Osteocyte (in vitro differentiated cells): ENCODE results near the gene PRPF31. TPM values are rescaled to one million over a fixed set of nuclear protein-coding genes. Genes with fewer than 3 reads are reported as not detected.

Source experiments
- DNase-seq: peaks from one replicate; pipeline ENCODE4 v3.0.0; 2021; ENCODE audit warnings: mixed read lengths; ENCODE audit not compliant: unreplicated experiment; ENCODE audit errors: extremely low spot score
- H3K27ac Mint-ChIP-seq: one replicate; pipeline ENCODE4 v1.8.0; 2021; ENCODE audit warnings: mild to moderate bottlenecking, mixed read lengths; ENCODE audit not compliant: unreplicated experiment
- H3K27me3 Mint-ChIP-seq: one replicate; pipeline ENCODE4 v1.8.0; 2021; ENCODE audit warnings: mixed read lengths; ENCODE audit not compliant: unreplicated experiment
- H3K36me3 Mint-ChIP-seq: one replicate; pipeline ENCODE4 v1.8.0; 2021; ENCODE audit warnings: mixed read lengths; ENCODE audit not compliant: unreplicated experiment
- H3K4me1 Mint-ChIP-seq: one replicate; pipeline ENCODE4 v1.8.0; 2021; ENCODE audit warnings: mixed read lengths; ENCODE audit not compliant: unreplicated experiment
- H3K4me3 Mint-ChIP-seq: one replicate; pipeline ENCODE4 v1.8.0; 2021; ENCODE audit warnings: mild to moderate bottlenecking, moderate library complexity, mixed read lengths; ENCODE audit not compliant: unreplicated experiment
- H3K9me3 Mint-ChIP-seq: one replicate; pipeline ENCODE4 v1.8.0; 2021; ENCODE audit warnings: mixed read lengths; ENCODE audit not compliant: unreplicated experiment
- total RNA-seq: library from RNA; stranded (reverse); gene quantifications from 2 replicates; pipeline ENCODE4 v1.2.1, GENCODE V29; 2021
- TF ChIP-seq, protein P1 (sequence below): fragments of 200-600 bp; sonication (generic); IDR thresholded peaks from 2 replicates; pipeline ENCODE4 v1.5.0; 2021; ENCODE audit warnings: antibody characterized with exemption, mild to moderate bottlenecking, moderate library complexity

Gene PRPF31
- total RNA-seq, 1 donor from 2014 or later, result 68.4 TPM

GRCh38 chr19:54156490-54156889, 40.9 kb downstream of the PRPF31 start:
- H3K27ac Mint-ChIP-seq, result no peak overlapping the region
- peaks cover 34% of the 10 kb centered on the region for H3K4me1 Mint-ChIP-seq
- H3K9me3 Mint-ChIP-seq, result no peaks in the 10 kb centered on the region
- H3K36me3 Mint-ChIP-seq, result peaks cover 25% of the 10 kb centered on the region
- no peak overlapping the region for H3K4me3 Mint-ChIP-seq
- DNase-seq, result no peak
- no peaks in the 10 kb centered on the region for H3K27me3 Mint-ChIP-seq
- TF ChIP-seq, protein P1, sequence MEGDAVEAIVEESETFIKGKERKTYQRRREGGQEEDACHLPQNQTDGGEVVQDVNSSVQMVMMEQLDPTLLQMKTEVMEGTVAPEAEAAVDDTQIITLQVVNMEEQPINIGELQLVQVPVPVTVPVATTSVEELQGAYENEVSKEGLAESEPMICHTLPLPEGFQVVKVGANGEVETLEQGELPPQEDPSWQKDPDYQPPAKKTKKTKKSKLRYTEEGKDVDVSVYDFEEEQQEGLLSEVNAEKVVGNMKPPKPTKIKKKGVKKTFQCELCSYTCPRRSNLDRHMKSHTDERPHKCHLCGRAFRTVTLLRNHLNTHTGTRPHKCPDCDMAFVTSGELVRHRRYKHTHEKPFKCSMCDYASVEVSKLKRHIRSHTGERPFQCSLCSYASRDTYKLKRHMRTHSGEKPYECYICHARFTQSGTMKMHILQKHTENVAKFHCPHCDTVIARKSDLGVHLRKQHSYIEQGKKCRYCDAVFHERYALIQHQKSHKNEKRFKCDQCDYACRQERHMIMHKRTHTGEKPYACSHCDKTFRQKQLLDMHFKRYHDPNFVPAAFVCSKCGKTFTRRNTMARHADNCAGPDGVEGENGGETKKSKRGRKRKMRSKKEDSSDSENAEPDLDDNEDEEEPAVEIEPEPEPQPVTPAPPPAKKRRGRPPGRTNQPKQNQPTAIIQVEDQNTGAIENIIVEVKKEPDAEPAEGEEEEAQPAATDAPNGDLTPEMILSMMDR, result no peak

DNA sequence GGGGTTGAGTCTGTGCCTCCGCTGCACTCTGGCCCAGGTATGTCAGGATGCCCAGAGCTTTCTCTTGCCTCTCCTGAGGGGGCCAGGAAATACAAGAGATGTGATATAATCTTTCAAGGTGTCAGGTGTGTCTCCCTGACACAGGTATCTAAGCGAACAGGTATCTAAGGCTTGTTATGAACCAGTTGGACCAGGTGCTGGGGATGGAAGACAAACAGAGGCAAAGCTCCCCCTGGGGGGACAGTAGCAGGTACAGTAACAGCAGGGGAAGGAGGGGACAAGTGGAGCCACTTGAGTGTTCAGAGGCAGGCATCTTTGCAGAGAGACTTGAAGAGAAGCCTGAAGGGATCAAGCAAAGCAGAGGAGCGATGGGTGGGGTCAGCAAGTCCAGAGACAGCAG, 41.4 kb downstream of the PRPF31 start:
- DNase-seq, result no peak
- TF ChIP-seq, protein P1, result no peak
- Mint-ChIP-seq H3K36me3 (peaks cover 25% of the 10 kb centered on the region), H3K9me3 (no peaks in the 10 kb centered on the region), H3K27ac (no peak overlapping the region), H3K4me3 (no peak overlapping the region), H3K27me3 (no peaks in the 10 kb centered on the region), H3K4me1 (peaks cover 37% of the 10 kb centered on the region)

- no peak for DNase-seq
- H3K9me3 Mint-ChIP-seq, result peaks cover 3% of the 10 kb centered on the region
- H3K27me3 Mint-ChIP-seq, result no peaks in the 10 kb centered on the region
- peaks cover 22% of the 10 kb centered on the region for H3K36me3 Mint-ChIP-seq
- TF ChIP-seq, protein P1, result no peak
- peaks cover 30% of the 10 kb centered on the region for H3K4me1 Mint-ChIP-seq
- peak overlapping the region; percentile 100 for H3K27ac Mint-ChIP-seq
- peak overlapping the region; percentile 100 for H3K4me3 Mint-ChIP-seq
Observed at GRCh38 chr19:54158812-54159351, 43.3 kb downstream of the PRPF31 start.

DNA sequence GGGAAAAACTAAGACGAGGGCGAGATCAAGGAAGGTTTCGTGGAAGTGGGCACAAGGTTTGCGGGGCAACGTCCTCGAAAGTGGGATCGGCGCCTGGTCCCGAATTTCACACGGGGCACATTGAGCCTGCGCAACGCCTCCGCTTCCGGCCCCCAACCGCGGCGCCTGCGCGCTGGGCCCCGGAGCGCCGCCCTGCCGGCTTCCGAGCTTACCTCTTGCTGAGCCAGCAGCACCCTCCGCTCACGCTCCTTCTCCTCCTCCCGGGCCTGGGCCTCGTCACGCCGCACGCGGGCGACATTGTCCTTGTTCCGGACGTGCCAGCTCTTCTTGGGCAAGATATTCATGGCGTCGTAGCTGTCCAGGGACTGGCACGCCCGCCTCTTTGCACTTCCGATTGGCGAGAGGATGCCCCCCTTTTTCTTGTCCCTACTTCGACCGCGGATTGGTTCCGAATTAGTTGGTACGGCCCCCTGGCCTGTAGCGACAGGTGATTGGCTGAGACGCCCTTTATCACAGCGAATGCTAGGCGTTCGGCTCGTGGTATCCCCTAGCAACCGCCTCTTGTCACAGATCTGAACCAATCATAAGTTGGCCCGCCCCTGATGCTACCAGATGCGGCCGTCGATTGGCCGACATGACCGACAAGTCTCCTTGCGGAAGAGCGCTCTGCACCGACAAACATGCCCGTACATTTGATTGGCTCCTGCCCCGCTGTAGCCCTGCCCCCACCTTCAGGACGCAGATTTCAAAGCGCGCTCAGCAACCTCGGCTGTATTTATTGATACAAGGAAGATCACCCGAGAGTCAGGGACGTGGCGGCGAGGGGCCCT, 44.0 kb downstream of the PRPF31 start, which contains the start of gene LENG1:
Gene LENG1 (minus strand): TSS at position 370 of the 830 bp plus-strand sequence. CDS start 26 bp downstream, at position 344.
- Mint-ChIP-seq H3K27ac (peak within 1 kb of the TSS; percentile 100), H3K27me3 (no peaks in the 10 kb centered on the region), H3K36me3 (peaks cover 16% of the 10 kb centered on the region), H3K4me3 (peak within 1 kb of the TSS; percentile 100), H3K4me1 (peaks cover 34% of the 10 kb centered on the region), H3K9me3 (peaks cover 3% of the 10 kb centered on the region)
- TF ChIP-seq, protein P1, result peak; percentile 56
- peak; percentile 100 for DNase-seq

- no peaks in the 10 kb centered on the region for H3K27me3 Mint-ChIP-seq
- peaks cover 3% of the 10 kb centered on the region for H3K9me3 Mint-ChIP-seq
- TF ChIP-seq, protein P1, result no peak
- peak overlapping the region; percentile 100 for H3K27ac Mint-ChIP-seq
- peaks cover 34% of the 10 kb centered on the region for H3K4me1 Mint-ChIP-seq
- DNase-seq, result no peak
- H3K36me3 Mint-ChIP-seq, result peaks cover 10% of the 10 kb centered on the region
- peak overlapping the region; percentile 100 for H3K4me3 Mint-ChIP-seq
Observed at GRCh38 chr19:54160182-54160811, 44.7 kb downstream of the PRPF31 start.
